Jurkat, Clone E6-1 (cell line): ENCODE results near the gene MYH11.
"Not testable (repeated sequence)": the region's sequence is repeated elsewhere in the genome, so short reads cannot be mapped to it uniquely, and the experiment has no call there.

Source experiments
- DNase-seq: peaks from one replicate; pipeline ENCODE4 v3.0.0-alpha.2; 2011; ENCODE audit warnings: low read depth, low spot score
- H3K4me3 ChIP-seq: 2 replicates; pipeline ENCODE4 v1.5.1; 2011; ENCODE audit warnings: mild to moderate bottlenecking, low read length, control low read depth, moderate library complexity

MYH11 gene

DNA sequence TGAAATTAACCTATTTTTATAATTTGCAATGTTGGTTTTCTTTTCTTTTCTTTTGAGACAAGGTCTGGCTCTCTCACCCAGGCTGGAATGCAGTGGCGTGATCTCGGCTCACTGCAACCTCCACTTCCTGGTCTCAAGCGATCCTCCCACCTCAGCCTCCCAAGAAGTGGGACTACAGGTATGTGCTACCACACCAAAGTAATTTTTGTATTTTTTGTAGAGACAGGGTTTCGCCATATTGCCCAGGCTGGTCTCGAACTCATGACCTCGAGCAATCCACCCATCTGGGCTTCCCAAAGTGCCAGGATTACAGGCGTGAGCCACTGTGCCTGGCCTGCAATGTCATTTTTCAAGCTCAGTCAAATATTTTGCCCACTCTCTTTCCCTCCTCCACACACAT lies 36.0 kb downstream of the MYH11 start:
- no peak for DNase-seq
- no peak overlapping the region for H3K4me3 ChIP-seq

DNA sequence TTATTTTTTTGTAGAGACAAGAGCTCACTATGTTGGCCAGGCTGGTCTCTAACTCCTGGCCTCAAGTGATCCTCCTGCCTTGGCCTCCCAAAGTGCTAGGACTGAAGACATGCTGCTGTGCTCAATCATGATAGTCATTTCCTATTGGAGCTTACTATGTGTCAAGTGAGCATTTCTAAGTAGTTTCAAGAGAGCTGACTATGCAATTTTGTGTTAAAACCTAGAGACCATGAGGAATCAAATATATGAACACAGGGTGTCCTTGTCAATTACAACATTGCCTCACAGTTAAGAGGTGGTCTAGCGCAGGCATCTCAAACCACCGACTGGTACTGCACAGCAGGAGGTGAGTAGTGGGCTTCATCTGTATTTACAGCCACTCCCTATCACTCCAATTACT lies 37.8 kb downstream of the MYH11 start:
- no peak overlapping the region for H3K4me3 ChIP-seq
- no peak for DNase-seq

DNA sequence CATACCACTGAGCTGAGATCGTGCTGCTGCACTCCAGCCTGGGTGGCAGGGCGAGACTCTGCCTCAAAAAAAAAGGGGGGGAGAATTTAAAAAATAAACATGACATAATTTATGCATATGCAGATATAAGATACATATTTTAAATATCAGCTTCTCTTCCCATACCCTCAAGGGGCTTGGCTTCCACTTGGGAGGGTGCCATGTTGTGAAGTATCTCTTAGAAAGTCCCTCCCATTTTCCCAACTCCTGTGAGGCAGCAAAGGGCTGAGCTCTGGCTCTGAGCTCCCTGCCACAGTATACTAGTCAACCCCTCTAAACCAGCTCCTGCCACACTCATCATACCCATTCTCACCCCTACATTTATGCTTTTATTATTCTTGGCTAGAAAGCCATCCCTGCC lies 39.4 kb downstream of the MYH11 start:
- no peak for DNase-seq
- no peak overlapping the region for H3K4me3 ChIP-seq

DNA sequence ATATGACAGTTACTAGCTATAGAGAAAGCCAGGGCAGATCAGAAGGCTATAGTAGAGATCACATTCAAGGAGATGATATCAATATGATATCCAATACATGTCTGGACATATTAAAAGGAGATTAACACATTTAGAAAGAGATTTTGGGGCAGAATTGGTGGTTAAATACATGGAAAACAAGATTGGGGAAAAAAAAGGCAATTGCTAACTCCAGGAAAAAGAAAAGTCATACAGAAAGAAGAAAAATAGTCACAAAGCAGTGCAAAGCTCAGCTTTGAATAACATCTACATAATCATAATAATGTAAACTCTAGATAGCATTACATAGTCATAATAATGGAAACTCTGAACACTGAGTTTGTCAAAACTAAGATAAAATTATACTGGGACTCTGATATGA lies 40.6 kb downstream of the MYH11 start:
- no peak for DNase-seq
- H3K4me3 ChIP-seq = no peak overlapping the region

DNA sequence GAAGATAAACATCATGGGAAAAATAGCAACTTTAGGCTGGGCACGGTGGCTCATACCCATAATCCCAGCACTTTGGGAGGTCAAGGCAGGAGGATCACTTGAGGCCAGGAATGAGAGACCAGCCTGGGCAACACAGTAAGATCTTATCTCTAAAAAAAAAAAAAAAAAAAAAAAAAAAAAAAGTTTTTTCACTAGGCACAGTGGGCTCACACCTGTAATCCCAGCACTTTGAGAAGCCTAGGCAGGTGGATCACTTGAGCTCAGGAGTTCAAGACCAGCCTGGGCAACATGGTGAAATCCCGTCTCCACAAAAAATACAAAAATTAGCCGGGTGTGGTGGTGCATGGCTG lies 44.5 kb downstream of the MYH11 start:
- not testable (repeated sequence) for DNase-seq, H3K4me3 ChIP-seq

DNA sequence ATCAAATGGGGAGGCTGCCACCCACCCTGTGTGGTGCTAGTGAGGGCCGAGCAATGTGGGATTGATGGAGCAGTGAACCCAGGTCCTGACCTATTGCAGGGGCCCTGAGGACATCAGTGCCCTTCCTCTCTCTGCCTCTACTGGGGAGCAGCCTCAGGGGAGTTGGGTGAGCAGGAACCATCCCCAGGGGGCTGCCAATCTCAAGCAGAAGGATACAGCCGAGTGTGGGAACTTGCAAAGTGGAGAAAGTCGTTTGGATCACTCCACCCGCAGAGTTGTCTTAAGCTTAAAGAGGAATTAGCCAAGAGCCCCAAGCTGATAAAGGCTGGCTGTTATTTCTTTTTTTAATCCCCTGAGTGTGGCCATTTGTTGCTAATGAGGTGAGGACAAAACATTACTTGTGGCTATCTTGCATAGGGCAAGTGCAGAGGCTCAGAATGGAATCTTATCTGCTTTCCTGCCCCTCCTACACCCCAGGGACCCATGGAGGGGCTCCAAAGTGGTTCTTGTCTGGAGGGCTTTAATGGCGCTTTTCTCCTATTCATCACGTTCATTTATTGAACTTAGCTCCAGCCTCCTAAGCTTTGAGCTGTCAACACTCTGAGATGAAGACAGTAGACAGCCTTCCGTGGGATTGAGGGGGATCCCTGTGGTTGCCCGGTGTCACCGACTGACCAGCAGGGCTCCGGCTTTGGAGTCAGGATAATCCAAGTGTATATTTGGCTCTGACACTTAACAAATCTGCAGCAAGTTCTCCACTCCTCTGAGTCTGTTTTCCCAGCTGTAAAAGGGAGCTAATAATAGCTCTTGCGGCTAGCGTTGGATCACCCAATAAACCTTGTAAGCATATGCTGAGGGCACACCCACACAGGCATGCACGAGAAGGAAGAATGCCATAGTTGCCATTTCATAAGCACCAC lies 45.1 kb downstream of the MYH11 start:
- no peak for DNase-seq
- H3K4me3 ChIP-seq = no peak overlapping the region

DNA sequence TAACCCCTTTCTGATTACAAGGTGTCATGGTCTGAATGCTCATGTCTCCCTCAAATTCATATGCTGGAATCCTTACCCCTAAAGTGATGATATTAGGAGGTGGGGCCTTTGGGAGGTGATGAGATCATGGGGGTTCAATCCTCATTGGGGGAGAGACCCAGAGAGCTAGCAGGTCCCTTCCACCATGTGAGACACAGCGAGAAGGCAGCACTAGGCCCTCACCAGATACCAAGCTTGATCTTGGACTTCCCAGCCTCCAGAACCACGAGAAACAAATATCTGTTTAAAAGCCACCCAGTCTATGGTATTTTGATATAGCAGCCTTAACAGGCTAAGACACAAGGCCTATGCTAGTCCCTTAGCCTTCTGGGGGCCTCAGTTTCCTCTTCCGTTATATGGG lies 45.9 kb downstream of the MYH11 start:
- DNase-seq = no peak
- H3K4me3 ChIP-seq = no peak overlapping the region

DNA sequence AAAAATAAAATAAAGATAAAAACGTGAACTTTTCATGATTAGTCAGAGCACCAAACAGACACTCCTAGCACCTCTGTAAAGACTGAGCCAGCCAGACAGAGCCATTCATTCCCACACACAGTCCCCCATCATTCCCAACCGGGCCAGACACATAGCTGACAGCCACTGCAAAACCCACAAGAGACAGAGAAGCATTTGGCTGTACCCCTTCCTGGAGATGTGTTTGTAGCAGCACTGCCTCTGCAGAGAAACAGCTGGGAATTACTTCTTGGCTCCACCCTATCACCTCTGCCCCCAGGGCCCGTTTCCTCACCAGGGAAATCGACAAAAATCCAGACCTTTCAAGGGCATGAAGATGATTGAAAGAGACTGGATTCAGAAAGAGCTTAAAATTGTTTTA lies 46.4 kb downstream of the MYH11 start:
- no peak overlapping the region for H3K4me3 ChIP-seq

DNA sequence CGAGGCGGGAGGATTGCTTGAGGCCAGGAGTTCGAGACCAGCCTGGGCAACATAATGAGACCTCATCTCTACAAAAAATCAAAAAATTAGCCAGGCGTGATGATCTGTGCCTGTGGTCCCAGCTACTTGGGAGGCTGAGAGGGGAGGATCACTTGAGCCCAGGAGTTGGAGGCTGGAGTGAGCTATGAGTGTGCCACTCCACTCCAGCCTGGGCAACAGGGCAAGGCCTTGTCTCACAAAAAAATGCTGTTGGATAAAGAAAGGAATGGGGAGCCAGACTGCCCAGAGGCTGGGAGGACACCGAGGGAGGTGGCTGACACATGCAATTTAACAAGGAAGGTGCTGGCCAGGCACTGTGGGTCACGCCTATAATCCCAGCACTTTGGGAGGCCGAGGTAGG lies 47.5 kb downstream of the MYH11 start:
- not testable (repeated sequence) for H3K4me3 ChIP-seq, DNase-seq

More for the DNA sequence above, 46.4 kb downstream of the MYH11 start:
- DNase-seq = no peak

DNA sequence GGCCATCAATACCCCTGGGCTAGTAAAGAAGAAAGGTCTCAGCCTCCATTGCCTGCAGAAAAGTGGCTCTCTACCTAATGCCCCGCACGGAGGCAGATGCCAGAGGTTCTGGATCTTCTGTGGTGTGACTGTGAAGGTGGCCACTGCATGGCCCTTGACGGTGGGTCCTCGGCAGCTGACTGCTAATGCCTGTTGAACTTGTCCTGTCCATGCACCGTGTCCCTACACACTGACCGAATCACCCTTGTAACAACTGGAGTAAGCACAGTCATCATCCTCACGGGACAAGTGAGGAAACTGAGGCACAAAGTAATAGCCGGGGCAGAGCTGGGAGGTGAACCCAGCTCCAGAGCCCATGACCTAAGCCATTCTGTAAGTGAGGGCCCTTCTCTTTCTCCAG lies 48.8 kb downstream of the MYH11 start:
- no peak overlapping the region for H3K4me3 ChIP-seq

DNA sequence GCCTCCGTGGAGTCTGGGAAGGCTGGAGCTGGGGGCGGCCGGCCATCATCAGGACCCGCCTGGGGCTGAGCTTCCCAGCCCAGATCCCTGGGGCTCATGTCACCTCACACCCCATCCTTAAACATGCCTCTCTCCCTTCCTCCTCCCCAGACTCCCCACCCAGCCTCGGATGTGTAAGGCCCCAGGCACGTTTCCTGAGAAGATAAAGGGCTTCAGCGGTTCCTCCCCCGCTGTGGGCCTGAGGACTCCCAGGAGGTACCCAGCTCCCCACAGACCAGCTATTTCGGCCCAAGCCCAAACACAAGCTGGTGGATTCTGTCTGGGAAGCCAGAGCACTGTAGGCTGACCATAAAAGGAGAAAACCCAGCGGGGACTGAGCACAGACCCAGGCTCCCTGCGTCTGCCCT lies 49.2 kb downstream of the MYH11 start:
- no peak for DNase-seq
- H3K4me3 ChIP-seq = no peak overlapping the region

More for the DNA sequence above, 48.8 kb downstream of the MYH11 start:
- DNase-seq = no peak

DNA sequence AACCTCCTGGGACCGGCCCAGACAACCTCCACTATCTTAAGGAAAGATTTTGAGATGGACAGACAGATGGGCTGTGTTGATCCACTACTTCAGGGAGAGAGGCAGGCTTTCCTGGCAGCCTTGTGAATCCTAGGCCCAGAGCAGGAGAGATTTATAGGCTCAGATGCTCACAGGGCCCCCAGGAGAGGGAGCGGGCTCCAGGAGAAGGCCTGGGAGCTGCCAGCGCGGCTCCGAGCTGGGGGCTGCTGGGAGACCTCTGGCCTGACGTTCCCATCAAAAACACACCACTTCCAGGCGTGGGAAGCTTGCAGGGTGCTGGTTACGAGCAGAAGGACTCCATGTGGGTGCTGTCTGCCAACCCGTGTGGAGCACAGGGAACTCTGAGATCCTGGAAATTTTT lies 53.2 kb downstream of the MYH11 start:
- DNase-seq = no peak
- no peak overlapping the region for H3K4me3 ChIP-seq

DNA sequence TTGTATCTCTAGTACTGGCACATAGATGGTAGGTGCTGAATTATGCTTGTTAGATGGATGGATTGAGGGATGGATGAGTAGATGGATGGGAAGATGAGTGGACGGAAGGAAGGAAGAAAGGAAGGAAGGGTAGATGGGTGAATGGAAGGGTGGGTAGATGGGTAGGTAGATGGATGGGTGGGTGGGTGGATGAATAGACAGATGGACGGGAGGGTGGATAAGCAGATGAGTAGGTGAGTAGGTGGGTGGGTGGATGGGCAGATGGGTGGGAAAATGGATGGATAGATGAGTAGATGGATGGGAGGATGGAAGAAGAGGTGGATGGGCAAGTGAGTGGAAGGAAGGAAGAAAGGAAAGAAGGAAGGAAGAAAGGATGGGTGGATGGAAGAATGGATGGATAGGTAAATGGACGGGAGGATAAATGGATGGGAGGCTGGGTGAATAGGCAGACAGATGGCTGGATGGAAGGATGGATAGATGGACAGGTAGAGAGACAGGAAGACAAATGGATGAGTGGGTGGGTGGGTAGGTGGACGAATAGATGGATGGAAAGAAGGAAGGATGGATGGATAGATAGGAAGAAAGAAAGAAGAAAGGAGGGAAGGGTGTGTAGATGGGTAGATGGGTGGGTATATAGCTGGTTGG lies 56.9 kb downstream of the MYH11 start:
- no peak for DNase-seq
- no peak overlapping the region for H3K4me3 ChIP-seq

DNA sequence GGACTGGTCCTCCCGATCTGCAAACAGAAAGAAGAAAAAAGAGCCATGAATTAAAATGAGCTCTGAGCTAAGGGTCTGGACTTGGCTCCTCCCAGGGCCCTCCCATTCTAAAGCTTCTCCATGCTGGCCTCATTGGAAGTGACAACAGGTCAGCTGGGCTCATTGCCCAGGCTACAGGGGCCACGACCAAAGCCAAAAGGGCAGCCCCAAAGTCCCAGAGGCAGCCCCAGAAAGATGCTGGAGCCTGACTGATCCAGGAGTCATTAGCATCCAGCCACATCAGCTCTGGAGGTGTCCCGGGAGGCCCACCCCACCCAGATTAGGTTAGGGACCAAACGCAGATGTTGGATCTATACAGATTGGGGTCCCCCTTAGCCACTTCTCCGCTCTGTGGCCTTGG lies 58.2 kb downstream of the MYH11 start:
- no peak overlapping the region for H3K4me3 ChIP-seq
- no peak for DNase-seq

DNA sequence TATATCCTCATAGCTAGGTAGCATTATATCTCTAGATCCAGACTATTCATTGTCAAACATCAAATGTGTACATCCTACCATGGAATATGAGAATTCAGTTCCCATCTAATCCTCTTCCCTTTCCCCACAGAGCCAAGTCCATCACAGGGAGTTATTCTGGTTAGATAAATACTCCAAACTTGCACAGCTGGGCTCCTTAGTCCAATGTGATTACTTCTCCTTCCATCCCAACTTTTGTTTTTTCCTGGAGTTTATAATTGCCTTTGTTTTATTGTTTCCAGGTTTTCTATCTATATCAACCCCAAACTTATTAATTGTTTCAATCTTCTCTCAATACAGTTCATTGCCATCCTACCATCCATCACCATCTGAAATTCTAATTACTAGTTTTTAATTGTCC lies 59.9 kb downstream of the MYH11 start:
- DNase-seq = no peak
- H3K4me3 ChIP-seq = no peak overlapping the region

DNA sequence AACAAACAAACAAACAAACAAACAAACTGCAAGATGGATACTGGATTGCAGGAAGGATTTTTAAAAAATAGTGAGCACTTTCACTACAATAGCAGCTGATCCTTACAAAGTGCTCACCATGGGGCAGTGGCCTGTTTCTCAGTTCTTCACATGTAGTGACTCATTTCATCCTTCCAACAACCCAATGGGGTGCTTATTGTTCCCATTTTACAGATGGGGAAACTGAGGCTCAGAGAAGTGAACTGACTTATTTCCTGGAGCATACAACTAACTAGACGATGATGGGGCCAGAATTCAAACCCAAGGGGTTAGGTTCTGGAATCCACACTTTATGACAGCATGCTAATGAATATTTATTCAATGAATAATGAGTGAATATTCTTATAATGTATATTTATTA lies 61.2 kb downstream of the MYH11 start:
- no peak for DNase-seq
- H3K4me3 ChIP-seq = no peak overlapping the region

DNA sequence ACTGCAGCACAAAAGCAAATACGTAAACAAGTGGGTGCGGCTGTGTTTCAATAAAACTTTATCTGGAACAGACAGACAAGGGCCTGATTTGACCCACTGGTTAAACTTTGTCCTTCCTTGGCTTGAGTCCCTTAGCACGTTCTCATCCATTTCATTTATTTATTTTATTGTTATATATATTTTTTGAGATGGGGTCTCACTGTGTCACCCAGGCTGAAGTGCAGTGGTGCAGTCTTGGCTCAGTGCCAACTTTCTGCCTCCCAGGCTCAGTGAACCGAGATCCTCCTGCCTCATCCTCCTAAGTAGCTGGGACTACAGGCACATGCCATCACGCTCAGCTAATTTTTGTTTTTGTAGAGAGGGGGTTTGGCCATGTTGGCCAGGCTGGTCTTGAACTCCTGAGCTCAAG lies 64.3 kb downstream of the MYH11 start:
- H3K4me3 ChIP-seq = no peak overlapping the region
- DNase-seq = no peak

DNA sequence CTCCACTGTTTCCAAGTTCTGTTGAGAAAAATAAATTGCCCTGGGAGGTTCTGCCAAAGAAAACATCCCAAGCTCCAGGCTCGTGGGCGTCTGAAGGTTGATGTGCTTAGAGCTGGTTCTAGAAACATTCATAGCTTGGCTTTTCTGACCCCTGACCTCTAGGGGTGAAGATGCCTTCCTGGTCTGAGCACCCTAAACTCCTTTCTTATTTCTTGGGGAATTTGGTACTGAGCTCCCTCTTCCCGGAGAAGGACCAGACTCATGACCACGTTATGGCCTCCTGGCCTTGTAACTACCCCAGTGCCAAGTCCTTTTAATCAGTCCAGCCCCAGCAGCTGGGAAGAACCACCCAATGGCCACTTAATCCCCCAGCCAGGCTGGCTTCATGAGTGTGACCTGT lies 66.4 kb downstream of the MYH11 start:
- no peak for DNase-seq

DNA sequence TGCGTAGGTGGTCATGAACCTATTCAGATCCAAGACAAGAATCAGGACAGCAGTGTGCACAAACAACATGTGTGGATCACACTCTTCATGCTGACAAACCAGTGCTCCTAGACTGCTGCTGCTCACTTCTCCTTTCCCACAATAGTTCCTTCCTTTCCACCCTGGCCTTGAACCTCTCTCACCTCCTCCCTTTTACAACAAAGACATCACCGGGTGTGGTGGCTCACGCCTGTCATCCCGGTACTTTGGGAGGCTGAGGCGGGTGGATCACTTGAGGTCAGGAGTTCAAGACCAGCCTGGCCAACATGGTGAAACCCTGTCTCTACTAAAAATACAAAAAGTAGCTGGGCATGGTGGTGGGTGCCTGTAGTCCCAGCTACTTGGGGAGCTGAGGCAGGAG lies 67.0 kb downstream of the MYH11 start:
- DNase-seq, H3K4me3 ChIP-seq: not testable (repeated sequence)

More for the DNA sequence above, 66.4 kb downstream of the MYH11 start:
- H3K4me3 ChIP-seq = no peak overlapping the region

DNA sequence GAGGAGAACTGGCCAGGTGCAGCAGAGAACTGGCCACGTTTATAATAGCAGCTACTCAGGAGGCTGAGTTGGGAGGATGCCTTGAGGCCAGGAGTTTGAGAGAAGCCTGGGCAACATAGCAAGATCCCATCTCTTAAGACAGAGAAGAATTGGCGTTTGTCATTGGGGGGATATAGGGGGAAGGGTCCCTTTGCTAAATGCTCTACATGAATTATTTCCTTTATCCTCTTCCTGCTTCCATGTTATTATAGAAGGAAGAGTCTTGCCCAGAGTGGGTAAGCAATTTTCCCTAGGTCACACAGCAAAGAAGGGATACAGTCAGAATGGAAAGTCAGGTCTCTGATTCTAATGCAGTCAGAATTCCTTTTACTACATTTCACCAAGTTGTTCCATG lies 68.0 kb downstream of the MYH11 start:
- no peak overlapping the region for H3K4me3 ChIP-seq

DNA sequence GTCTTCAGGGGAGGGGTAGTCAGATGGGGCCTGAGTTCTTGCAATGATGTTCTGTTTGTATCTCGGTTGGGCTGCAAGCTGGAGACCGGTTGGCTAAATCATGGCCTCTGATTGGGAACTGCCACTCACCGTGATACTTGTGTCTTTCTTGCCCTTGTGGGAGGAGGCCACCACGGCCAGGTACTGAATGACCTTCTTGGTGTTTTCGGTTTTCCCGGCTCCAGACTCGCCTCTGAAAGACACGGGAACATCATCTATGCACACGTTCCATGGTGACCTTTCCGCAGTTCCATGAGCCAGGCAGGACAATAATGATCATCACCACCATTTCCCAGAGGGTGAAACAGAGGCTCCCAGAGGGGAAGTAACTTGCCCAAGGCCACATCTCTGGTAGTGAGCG lies 70.3 kb downstream of the MYH11 start:
- DNase-seq = no peak
- no peak overlapping the region for H3K4me3 ChIP-seq

More for the DNA sequence above, 68.0 kb downstream of the MYH11 start:
- DNase-seq = no peak
